GM18951 (cell line): ENCODE measurements around the gene PIEZO1.

ENCODE experiments used
- POLR2A ChIP-seq: IDR thresholded peaks from 4 replicates; pipeline ENCODE4 v1.6.1; 2011; ENCODE audit warnings: mild to moderate bottlenecking; ENCODE audit not compliant: insufficient read length, insufficient read depth; ENCODE audit errors: extremely low read depth
- in situ Hi-C: fragments of 300-500 bp; cut with MboI; formaldehyde crosslinking; loops from one replicate; pipeline ENCODE4 v1.12.0; 2022; ENCODE audit warnings: low sequenced_read_pairs, mixed read lengths, inconsistent platforms; ENCODE audit not compliant: unreplicated experiment

The PIEZO1 gene

GRCh38 chr16:88761143-88761534 is 23.9 kb downstream of the PIEZO1 start:
- in situ Hi-C loops, result no loop called here
- TF ChIP-seq POLR2A, result no peak

- in situ Hi-C loops, result no loop called here
- no peak for TF ChIP-seq POLR2A
These were observed 24.4 kb downstream of the PIEZO1 start for GRCh38 chr16:88760424-88761142.

DNA sequence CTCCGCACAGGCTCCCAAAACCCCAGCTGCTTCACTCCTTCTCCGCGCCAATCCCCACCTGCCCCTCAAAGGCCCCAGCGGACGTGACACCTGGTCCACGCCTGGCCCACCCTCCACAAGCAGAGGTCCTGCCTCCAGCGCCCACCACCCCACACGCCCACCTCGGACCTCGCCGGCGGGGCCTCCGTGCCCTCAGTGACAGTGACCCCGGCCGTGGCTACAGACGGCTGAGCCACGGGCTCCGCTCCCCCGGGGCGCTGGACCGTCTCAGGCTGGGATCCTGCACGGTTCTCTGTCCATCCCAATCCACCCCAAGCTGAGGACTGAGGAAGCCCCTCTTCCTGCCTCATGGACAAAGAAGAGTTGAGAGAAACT is 25.1 kb downstream of the PIEZO1 start:
- TF ChIP-seq POLR2A, result no peak
- in situ Hi-C loops, result no loop called here

DNA sequence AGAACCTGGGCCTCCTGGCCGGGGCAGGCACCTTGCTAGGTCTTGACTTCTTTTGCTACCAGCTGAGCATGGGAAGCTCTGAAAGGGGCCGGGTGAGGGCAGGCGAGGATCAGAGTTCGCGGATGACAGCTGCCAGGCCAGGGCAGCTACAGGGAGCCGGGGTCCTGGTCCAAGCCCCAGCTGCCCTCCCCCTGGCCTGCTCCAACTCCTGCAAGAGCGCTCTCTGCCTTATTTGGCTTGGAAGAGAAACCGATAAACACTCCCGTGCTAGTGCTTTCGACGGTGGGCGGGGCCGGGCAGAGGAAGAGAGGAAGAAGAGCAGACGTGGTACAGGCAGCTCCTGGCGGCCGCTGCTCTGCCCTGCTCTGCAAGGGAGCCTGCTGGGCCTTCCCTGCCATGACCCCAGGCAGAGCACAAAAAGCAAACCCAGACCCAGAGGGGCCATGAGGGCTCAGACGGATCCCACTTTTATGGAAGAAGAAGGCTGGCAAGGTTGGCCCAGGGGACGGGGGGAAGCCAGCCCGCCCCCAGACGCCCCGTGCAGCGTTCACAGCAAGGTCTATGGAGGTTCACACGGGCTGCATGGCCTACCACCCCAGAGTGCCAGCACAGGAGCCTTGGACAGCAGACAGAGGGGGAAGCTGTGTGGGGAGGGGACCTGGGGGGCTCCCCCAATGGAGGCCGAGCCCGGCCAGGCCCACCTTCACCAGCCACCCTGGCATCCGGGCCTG is 25.6 kb downstream of the PIEZO1 start:
- in situ Hi-C loops, result no loop called here
- no peak for TF ChIP-seq POLR2A

- no peak for TF ChIP-seq POLR2A
- in situ Hi-C loops, result no loop called here
These were observed 26.1 kb downstream of the PIEZO1 start for GRCh38 chr16:88758944-88759244.

DNA sequence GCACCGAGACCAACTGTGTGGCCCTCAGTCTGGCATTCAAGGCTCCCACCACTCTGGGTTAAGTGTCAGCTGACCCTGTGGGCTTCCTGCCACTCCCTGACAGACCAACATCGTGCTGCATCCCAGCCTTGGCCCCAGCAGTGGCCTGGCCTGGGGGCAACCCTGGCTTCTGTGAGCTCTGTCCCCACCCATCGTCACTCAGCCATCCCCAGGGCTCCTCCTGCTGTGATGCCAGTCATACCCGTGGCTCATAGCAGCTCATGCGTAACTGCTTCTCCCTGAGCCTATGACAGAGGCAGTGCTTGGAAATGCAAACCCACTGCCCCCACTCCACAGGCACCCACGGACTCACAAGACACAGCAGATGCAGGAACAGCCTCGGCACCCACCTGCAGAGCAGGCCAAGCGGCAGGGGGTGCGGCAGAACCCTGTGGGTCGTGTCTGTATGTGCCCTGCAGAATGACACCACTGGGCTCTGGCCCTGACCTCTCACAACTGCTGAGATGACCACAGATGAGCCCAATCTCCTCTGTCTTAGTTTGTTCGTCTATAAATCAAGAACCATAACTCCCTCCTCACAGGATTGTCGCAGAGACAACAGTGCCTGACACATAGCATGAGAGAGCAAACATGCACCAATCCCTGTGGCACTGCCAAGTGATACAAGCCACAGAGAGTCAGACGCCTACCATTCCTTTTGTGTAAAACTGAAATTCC is 26.6 kb downstream of the PIEZO1 start:
- no peak for TF ChIP-seq POLR2A
- in situ Hi-C loops, result no loop called here

GRCh38 chr16:88755745-88756443 is 29.1 kb downstream of the PIEZO1 start:
- in situ Hi-C loops, result no loop called here
- TF ChIP-seq POLR2A, result no peak

GRCh38 chr16:88754912-88755744 is 29.9 kb downstream of the PIEZO1 start:
- no peak for TF ChIP-seq POLR2A
- in situ Hi-C loops, result no loop called here

DNA sequence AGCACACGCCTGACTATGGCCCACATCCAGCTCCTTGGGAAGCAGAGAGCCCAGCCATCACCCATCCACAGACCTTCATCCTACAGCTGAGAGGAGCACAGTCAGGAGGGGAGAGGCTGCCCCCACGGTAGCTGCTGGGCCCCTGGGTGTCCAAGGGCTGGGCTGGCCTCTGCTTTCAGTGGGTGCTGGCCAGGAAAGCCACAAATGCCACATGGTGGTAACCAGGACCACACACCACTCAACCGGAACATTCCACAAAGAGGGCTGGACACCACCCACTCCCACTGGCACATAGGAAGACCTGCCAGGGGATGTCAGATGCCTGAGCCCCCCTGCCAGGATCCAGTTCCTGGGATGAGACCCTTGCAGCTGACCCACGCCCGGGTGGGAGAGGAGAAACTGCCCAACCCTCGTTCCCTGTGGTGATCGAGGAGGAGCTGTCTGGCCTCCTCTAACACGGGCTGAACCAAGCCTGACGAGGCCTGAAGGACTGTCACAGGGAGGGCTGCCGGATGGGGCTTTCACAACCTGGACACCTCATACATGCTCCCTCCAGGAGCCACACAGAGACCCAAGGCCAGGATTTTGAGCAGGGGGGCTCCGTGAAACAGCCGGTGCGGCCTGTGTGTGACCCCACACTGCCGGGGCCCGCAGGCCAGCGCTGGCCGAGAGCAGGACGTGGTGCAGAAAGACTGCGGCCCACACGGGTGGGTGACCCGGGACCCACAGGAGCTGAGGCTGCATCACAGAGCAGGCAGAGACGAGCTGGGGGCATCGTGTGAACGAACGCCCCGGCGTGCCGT is 30.7 kb downstream of the PIEZO1 start:
- TF ChIP-seq POLR2A, result no peak
- in situ Hi-C loops, result no loop called here

DNA sequence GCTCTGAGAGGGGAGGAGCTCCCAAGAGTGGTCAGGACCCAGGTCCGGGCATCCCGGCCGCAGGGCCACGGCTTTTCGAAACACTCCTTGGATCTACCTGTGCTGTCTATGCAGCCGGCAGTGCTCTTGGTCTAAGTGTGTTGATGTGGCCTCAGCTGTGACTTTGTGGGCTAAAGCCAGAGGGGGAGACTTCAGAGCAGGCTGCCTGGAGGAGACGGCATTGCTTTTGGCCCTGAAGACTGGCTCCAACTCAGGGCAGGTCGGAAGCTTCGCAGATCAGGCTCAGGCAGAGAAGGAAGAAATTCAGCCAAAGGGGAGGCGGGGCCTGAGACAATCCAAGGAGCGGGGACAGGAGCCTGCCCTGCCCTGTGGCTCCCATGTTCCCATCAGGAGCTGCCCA is 31.4 kb downstream of the PIEZO1 start:
- in situ Hi-C loops, result no loop called here
- TF ChIP-seq POLR2A, result no peak

- in situ Hi-C loops, result no loop called here
- TF ChIP-seq POLR2A, result no peak
These were observed 31.8 kb downstream of the PIEZO1 start for GRCh38 chr16:88753191-88753590.

GRCh38 chr16:88752386-88753002 is 32.5 kb downstream of the PIEZO1 start:
- in situ Hi-C loops, result no loop called here
- TF ChIP-seq POLR2A, result no peak

- in situ Hi-C loops, result no loop called here
- TF ChIP-seq POLR2A, result no peak
These were observed 34.2 kb downstream of the PIEZO1 start for GRCh38 chr16:88750854-88751253.
